SK-N-MC (cell line): Measurements from ENCODE around the gene TCHP.

ENCODE experiments used
- DNase-seq: peaks from one replicate; pipeline ENCODE4 v3.0.0-alpha.2; 2011; ENCODE audit warnings: low read depth, low spot score
- H3K27ac ChIP-seq: fragments of 200-600 bp; sonication (generic); 2 replicates; pipeline ENCODE4 v1.5.1; 2016; ENCODE audit warnings: mixed run types
- H3K36me3 ChIP-seq: fragments of 200-600 bp; sonication (generic); 2 replicates; pipeline ENCODE4 v1.6.1; 2017; ENCODE audit warnings: antibody characterized with exemption, low read length, mixed read lengths; ENCODE audit not compliant: insufficient read depth
- H3K4me3 ChIP-seq: fragments of 200-600 bp; sonication (generic); 2 replicates; pipeline ENCODE4 v1.5.1; 2016
- H3K9ac ChIP-seq: fragments of 200-600 bp; sonication (generic); 2 replicates; pipeline ENCODE4 v1.8.0; 2017; ENCODE audit warnings: mixed run types, mixed read lengths; ENCODE audit not compliant: insufficient read length
- H3K9me3 ChIP-seq: fragments of 200-600 bp; sonication (generic); 2 replicates; pipeline ENCODE4 v1.6.1; 2017; ENCODE audit warnings: low read depth, mild to moderate bottlenecking, antibody characterized with exemption, low read length, moderate library complexity, mixed read lengths
- EZH2 ChIP-seq: fragments of 200-600 bp; sonication (generic); IDR thresholded peaks from one replicate; pipeline ENCODE4 v1.6.1; 2017; ENCODE audit warnings: antibody characterized with exemption
- FOXP2 ChIP-seq: optimal IDR thresholded peaks from 2 replicates; pipeline ENCODE3; 2011; ENCODE audit warnings: mild to moderate bottlenecking, moderate library complexity; ENCODE audit not compliant: insufficient read depth; ENCODE audit errors: extremely low read length, control extremely low read depth
- POLR2AphosphoS5 ChIP-seq: IDR thresholded peaks from 2 replicates; pipeline ENCODE4 v1.6.1; 2012; ENCODE audit warnings: mild to moderate bottlenecking, low read depth, low read length, borderline replicate concordance

Gene TCHP

GRCh38 chr12:109953656-109954055 is 53.6 kb downstream of the TCHP start:
- TF ChIP-seq FOXP2: no peak
- TF ChIP-seq POLR2AphosphoS5: no peak
- TF ChIP-seq EZH2: no peak
- H3K9me3 ChIP-seq: no peaks in the 10 kb centered on the region
- no peak overlapping the region for H3K9ac ChIP-seq
- no peak for DNase-seq
- H3K4me3 ChIP-seq: no peak overlapping the region
- H3K36me3 ChIP-seq: peaks cover 30% of the 10 kb centered on the region
- no peak overlapping the region for H3K27ac ChIP-seq

GRCh38 chr12:109958374-109958773 is 58.3 kb downstream of the TCHP start:
- TF ChIP-seq FOXP2 (no peak), EZH2 (no peak), POLR2AphosphoS5 (no peak)
- Histone ChIP-seq H3K27ac (no peak overlapping the region), H3K9me3 (no peaks in the 10 kb centered on the region), H3K4me3 (no peak overlapping the region), H3K36me3 (peaks cover 20% of the 10 kb centered on the region), H3K9ac (no peak overlapping the region)
- DNase-seq: no peak

DNA sequence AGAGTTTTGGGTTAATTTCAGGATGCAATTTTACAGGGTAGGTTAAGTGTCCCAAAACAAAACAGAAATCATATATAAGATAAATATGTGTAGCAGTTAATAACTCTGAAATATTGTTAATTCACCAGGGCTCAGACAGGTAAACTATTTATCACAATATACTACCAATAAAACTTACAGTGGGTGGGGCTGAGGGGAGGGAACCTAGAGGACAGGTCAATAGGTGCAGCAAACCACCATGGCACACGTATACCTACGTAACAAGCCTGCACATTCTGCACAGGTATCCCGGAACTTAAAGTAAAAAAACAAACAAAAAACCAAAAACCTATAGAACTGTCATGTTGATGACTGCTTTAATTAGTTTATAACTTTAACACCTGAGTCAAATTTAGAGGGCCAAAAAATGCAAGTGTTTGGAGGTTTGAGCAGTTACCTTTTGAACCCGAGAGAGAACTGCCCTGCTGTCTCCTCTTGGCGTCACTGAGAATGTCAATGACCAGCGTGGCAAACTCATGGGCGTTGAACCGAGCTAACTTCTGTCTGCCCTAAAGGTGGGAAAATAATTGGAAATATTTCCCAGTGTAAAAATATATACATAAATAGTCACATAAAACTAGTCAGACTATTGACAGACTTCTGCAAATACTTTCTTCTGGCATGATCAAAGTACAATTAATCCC is 59.5 kb downstream of the TCHP start:
- DNase-seq: no peak
- no peaks in the 10 kb centered on the region for H3K9me3 ChIP-seq
- H3K27ac ChIP-seq: no peak overlapping the region
- no peak for TF ChIP-seq POLR2AphosphoS5
- no peak for TF ChIP-seq EZH2
- no peak for TF ChIP-seq FOXP2
- H3K9ac ChIP-seq: no peak overlapping the region
- peaks cover 19% of the 10 kb centered on the region for H3K36me3 ChIP-seq
- H3K4me3 ChIP-seq: no peak overlapping the region

GRCh38 chr12:109961201-109961600 is 61.1 kb downstream of the TCHP start:
- no peak for DNase-seq
- no peaks in the 10 kb centered on the region for H3K9me3 ChIP-seq
- no peak overlapping the region for H3K9ac ChIP-seq
- no peak for TF ChIP-seq FOXP2
- TF ChIP-seq EZH2: no peak
- TF ChIP-seq POLR2AphosphoS5: no peak
- H3K27ac ChIP-seq: no peak overlapping the region
- no peak overlapping the region for H3K4me3 ChIP-seq
- peaks cover 26% of the 10 kb centered on the region for H3K36me3 ChIP-seq

GRCh38 chr12:109961612-109962011 is 61.5 kb downstream of the TCHP start:
- no peak overlapping the region for H3K9ac ChIP-seq
- TF ChIP-seq FOXP2 (no peak), POLR2AphosphoS5 (no peak), EZH2 (no peak)
- H3K9me3 ChIP-seq: no peaks in the 10 kb centered on the region
- no peak overlapping the region for H3K27ac ChIP-seq
- no peak overlapping the region for H3K4me3 ChIP-seq
- H3K36me3 ChIP-seq: peaks cover 26% of the 10 kb centered on the region
- no peak for DNase-seq

DNA sequence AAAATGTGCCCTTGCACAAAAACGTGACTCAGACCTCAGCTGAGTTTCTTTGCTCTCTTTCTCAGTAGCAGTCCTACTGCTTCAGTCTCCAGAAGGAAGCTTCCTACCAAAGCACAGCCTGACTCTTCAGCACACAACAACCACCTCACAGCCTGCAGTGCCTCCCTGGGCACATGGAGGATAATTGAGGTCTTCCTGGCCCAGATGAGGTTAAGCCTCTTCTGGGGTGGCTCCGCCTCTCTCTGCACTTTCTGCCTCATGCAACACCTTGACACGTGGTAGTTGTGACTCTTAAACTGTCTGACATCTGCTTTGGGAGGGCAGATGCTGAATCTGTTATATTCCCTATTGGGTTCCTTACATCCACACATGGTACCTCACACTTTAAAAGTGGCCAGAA is 62.3 kb downstream of the TCHP start:
- H3K27ac ChIP-seq: no peak overlapping the region
- DNase-seq: no peak
- no peak overlapping the region for H3K4me3 ChIP-seq
- H3K9me3 ChIP-seq: no peaks in the 10 kb centered on the region
- TF ChIP-seq FOXP2 (no peak), EZH2 (no peak), POLR2AphosphoS5 (no peak)
- peaks cover 31% of the 10 kb centered on the region for H3K36me3 ChIP-seq
- no peak overlapping the region for H3K9ac ChIP-seq

DNA sequence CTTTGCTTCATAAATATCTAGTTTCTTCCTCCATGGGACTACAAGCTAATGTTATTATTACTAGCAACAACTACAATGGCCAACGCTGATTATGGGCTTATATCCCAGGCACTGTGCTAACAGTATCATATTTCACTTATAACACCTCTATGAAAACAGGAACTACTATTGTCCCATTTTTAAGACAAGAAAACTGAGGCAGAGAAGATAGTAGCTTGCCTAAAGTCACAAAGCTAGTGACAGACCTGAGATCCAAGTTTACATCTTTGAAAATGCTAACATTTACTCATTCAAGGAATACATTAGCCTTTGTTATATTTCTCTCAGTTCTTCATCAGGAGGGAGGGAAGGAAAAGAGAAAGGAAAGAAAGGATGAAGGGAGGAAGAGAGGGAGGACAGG is 63.3 kb downstream of the TCHP start:
- TF ChIP-seq POLR2AphosphoS5 (no peak), EZH2 (no peak), FOXP2 (no peak)
- Histone ChIP-seq H3K4me3 (no peak overlapping the region), H3K27ac (no peak overlapping the region), H3K36me3 (peaks cover 31% of the 10 kb centered on the region), H3K9me3 (no peaks in the 10 kb centered on the region), H3K9ac (no peak overlapping the region)
- no peak for DNase-seq

GRCh38 chr12:109963743-109964429 is 63.8 kb downstream of the TCHP start:
- TF ChIP-seq EZH2 (no peak), FOXP2 (no peak), POLR2AphosphoS5 (no peak)
- peaks cover 31% of the 10 kb centered on the region for H3K36me3 ChIP-seq
- no peak overlapping the region for H3K27ac ChIP-seq
- no peaks in the 10 kb centered on the region for H3K9me3 ChIP-seq
- DNase-seq: no peak
- no peak overlapping the region for H3K9ac ChIP-seq
- no peak overlapping the region for H3K4me3 ChIP-seq
